HUES6 (cell line): ENCODE results near the gene FOXQ1.

Experiments
- H3K27ac ChIP-seq: 2 replicates; pipeline ENCODE4 v1.7.0; 2013; ENCODE audit warnings: low read depth, mild to moderate bottlenecking, low read length, inconsistent platforms
- H3K27me3 ChIP-seq: 2 replicates; pipeline ENCODE4 v1.6.1; 2013; ENCODE audit warnings: low read length; ENCODE audit not compliant: control insufficient read depth, insufficient read depth
- H3K36me3 ChIP-seq: 2 replicates; pipeline ENCODE4 v1.6.1; 2013; ENCODE audit warnings: low read length; ENCODE audit not compliant: control insufficient read depth, insufficient read depth
- H3K4me1 ChIP-seq: 2 replicates; pipeline ENCODE4 v1.6.1; 2013; ENCODE audit warnings: low read length; ENCODE audit not compliant: control insufficient read depth, insufficient read depth
- H3K4me3 ChIP-seq: 2 replicates; pipeline ENCODE4 v1.5.1; 2013; ENCODE audit warnings: low read depth, low read length
- H3K9ac ChIP-seq: one replicate; pipeline ENCODE4 v1.6.1; 2013; ENCODE audit warnings: mild to moderate bottlenecking, low read length
- H3K9me3 ChIP-seq: 2 replicates; pipeline ENCODE4 v1.6.1; 2013; ENCODE audit warnings: low read depth, low read length; ENCODE audit not compliant: control insufficient read depth, insufficient read depth

Gene FOXQ1

GRCh38 chr6:1322696-1323219 is 10.9 kb downstream of the FOXQ1 start:
- Histone ChIP-seq H3K9ac (no peak overlapping the region), H3K4me3 (no peak overlapping the region), H3K27ac (no peak overlapping the region), H3K4me1 (no peaks in the 10 kb centered on the region), H3K36me3 (no peaks in the 10 kb centered on the region), H3K9me3 (peaks cover 3% of the 10 kb centered on the region; the same call in 1 of the 2 replicates), H3K27me3 (peaks cover 13% of the 10 kb centered on the region)

GRCh38 chr6:1324936-1325335 is 13.0 kb downstream of the FOXQ1 start:
- Histone ChIP-seq H3K27me3 (peaks cover 10% of the 10 kb centered on the region; the same call in 1 of the 2 replicates), H3K9ac (no peak overlapping the region)

GRCh38 chr6:1325461-1326309 is 13.8 kb downstream of the FOXQ1 start:
- no peaks in the 10 kb centered on the region for H3K4me1 ChIP-seq

More at GRCh38 chr6:1324936-1325335, 13.0 kb downstream of the FOXQ1 start:
- Histone ChIP-seq H3K4me1 (no peaks in the 10 kb centered on the region), H3K36me3 (no peaks in the 10 kb centered on the region), H3K4me3 (no peak overlapping the region), H3K27ac (no peak overlapping the region), H3K9me3 (0 out of 2 replicates have a peak, but pooled peaks cover 11% of the 10 kb centered on the region)

GRCh38 chr6:1326535-1327121 is 14.7 kb downstream of the FOXQ1 start:
- Histone ChIP-seq H3K27me3 (peaks cover 10% of the 10 kb centered on the region; the same call in 1 of the 2 replicates), H3K9me3 (peaks cover 21% of the 10 kb centered on the region; the same call in 1 of the 2 replicates), H3K36me3 (no peaks in the 10 kb centered on the region), H3K9ac (no peak overlapping the region), H3K27ac (no peak overlapping the region), H3K4me3 (no peak overlapping the region), H3K4me1 (no peaks in the 10 kb centered on the region)

More at GRCh38 chr6:1325461-1326309, 13.8 kb downstream of the FOXQ1 start:
- Histone ChIP-seq H3K4me3 (no peak overlapping the region), H3K9me3 (peaks cover 17% of the 10 kb centered on the region; the same call in 1 of the 2 replicates), H3K36me3 (no peaks in the 10 kb centered on the region), H3K27ac (no peak overlapping the region), H3K27me3 (peaks cover 10% of the 10 kb centered on the region; the same call in 1 of the 2 replicates), H3K9ac (no peak overlapping the region)

GRCh38 chr6:1327630-1328029 is 15.7 kb downstream of the FOXQ1 start:
- Histone ChIP-seq H3K4me1 (no peaks in the 10 kb centered on the region), H3K36me3 (no peaks in the 10 kb centered on the region), H3K9me3 (peaks cover 24% of the 10 kb centered on the region), H3K27me3 (0 out of 2 replicates have a peak, but pooled peaks cover 10% of the 10 kb centered on the region), H3K4me3 (no peak overlapping the region), H3K27ac (no peak overlapping the region), H3K9ac (no peak overlapping the region)

- H3K9ac ChIP-seq, result no peak overlapping the region
- peaks cover 24% of the 10 kb centered on the region for H3K9me3 ChIP-seq
- no peak overlapping the region for H3K27ac ChIP-seq
- H3K4me3 ChIP-seq, result no peak overlapping the region
- no peaks in the 10 kb centered on the region for H3K4me1 ChIP-seq
- H3K36me3 ChIP-seq, result no peaks in the 10 kb centered on the region
- 0 out of 2 replicates have a peak, but pooled peaks cover 10% of the 10 kb centered on the region for H3K27me3 ChIP-seq
Measured at GRCh38 chr6:1328129-1328800, 16.4 kb downstream of the FOXQ1 start.

GRCh38 chr6:1329708-1330107 is 17.8 kb downstream of the FOXQ1 start:
- Histone ChIP-seq H3K4me1 (peaks cover 9% of the 10 kb centered on the region), H3K27me3 (no peaks in the 10 kb centered on the region), H3K9me3 (peaks cover 24% of the 10 kb centered on the region), H3K27ac (no peak overlapping the region), H3K4me3 (no peak overlapping the region), H3K36me3 (no peaks in the 10 kb centered on the region), H3K9ac (no peak overlapping the region)

GRCh38 chr6:1334684-1335083 is 22.8 kb downstream of the FOXQ1 start:
- H3K36me3 ChIP-seq, result no peaks in the 10 kb centered on the region
- peaks cover 16% of the 10 kb centered on the region for H3K9me3 ChIP-seq
- peak overlapping the region; percentile 27; the same call in 1 of the 2 replicates for H3K4me3 ChIP-seq
- no peaks in the 10 kb centered on the region for H3K27me3 ChIP-seq
- H3K4me1 ChIP-seq, result peaks cover 20% of the 10 kb centered on the region
- H3K27ac ChIP-seq, result peak overlapping the region; percentile 31; the same call in 1 of the 2 replicates
- H3K9ac ChIP-seq, result peak overlapping the region; percentile 15

- no peak overlapping the region; the same call in 1 of the 2 replicates for H3K27ac ChIP-seq
- no peaks in the 10 kb centered on the region for H3K27me3 ChIP-seq
- H3K36me3 ChIP-seq, result no peaks in the 10 kb centered on the region
- H3K4me3 ChIP-seq, result no peak overlapping the region
- H3K9me3 ChIP-seq, result peaks cover 8% of the 10 kb centered on the region; the same call in 1 of the 2 replicates
- peak overlapping the region; percentile 11 for H3K9ac ChIP-seq
- H3K4me1 ChIP-seq, result peaks cover 20% of the 10 kb centered on the region
Measured at GRCh38 chr6:1335367-1336037, 23.6 kb downstream of the FOXQ1 start.

GRCh38 chr6:1336246-1336843 is 24.4 kb downstream of the FOXQ1 start:
- Histone ChIP-seq H3K36me3 (no peaks in the 10 kb centered on the region), H3K4me3 (no peak overlapping the region), H3K4me1 (peaks cover 20% of the 10 kb centered on the region), H3K27ac (no peak overlapping the region), H3K9me3 (peaks cover 3% of the 10 kb centered on the region; the same call in 1 of the 2 replicates), H3K9ac (no peak overlapping the region), H3K27me3 (no peaks in the 10 kb centered on the region)
